Dedifferentiated amniotic fluid mesenchymal stem cell (primary cell): Measurements from ENCODE around the gene CAMKK1.
A peak's percentile ranks its signal among the peaks of the same experiment; 100 is the strongest.

Source experiments
- DNase-seq: peaks from one replicate; pipeline ENCODE4 v3.0.0-alpha.2; 2016; ENCODE audit errors: extremely low spot score

CAMKK1 gene

GRCh38 chr17:3896968-3897235, 4.0 kb upstream of the CAMKK1 start:
- no peak for DNase-seq

GRCh38 chr17:3896108-3896967, 3.5 kb upstream of the CAMKK1 start:
- DNase-seq: no peak

- no peak for DNase-seq
Observed at GRCh38 chr17:3895354-3895753, 2.5 kb upstream of the CAMKK1 start.

GRCh38 chr17:3894911-3895343, 2.1 kb upstream of the CAMKK1 start:
- DNase-seq: no peak

- DNase-seq: no peak
Observed at GRCh38 chr17:3894188-3894587, 1.3 kb upstream of the CAMKK1 start.

- DNase-seq: no peak
Observed at GRCh38 chr17:3893720-3894116, 865 bp upstream of the CAMKK1 start.

GRCh38 chr17:3892095-3892998, 506 bp downstream of the CAMKK1 start:
- peak; percentile 40 for DNase-seq

GRCh38 chr17:3891626-3892094, 1.2 kb downstream of the CAMKK1 start:
- DNase-seq: no peak

GRCh38 chr17:3890878-3891219, 2.0 kb downstream of the CAMKK1 start:
- DNase-seq: no peak

GRCh38 chr17:3890082-3890877, 2.6 kb downstream of the CAMKK1 start:
- DNase-seq: peak; percentile 90

- no peak for DNase-seq
Observed at GRCh38 chr17:3889325-3890012, 3.4 kb downstream of the CAMKK1 start.

GRCh38 chr17:3888343-3889171, 4.3 kb downstream of the CAMKK1 start:
- peak; percentile 80 for DNase-seq

GRCh38 chr17:3887804-3888203, 5.0 kb downstream of the CAMKK1 start:
- no peak for DNase-seq

GRCh38 chr17:3887394-3887793, 5.5 kb downstream of the CAMKK1 start:
- no peak for DNase-seq

- DNase-seq: no peak
Observed at GRCh38 chr17:3886776-3887175, 6.1 kb downstream of the CAMKK1 start.

- peak; percentile 41 for DNase-seq
Observed at GRCh38 chr17:3885970-3886369, 6.9 kb downstream of the CAMKK1 start.

- no peak for DNase-seq
Observed at GRCh38 chr17:3885271-3885670, 7.6 kb downstream of the CAMKK1 start.

GRCh38 chr17:3884188-3884587, 8.7 kb downstream of the CAMKK1 start:
- DNase-seq: no peak

GRCh38 chr17:3882276-3882675, 10.6 kb downstream of the CAMKK1 start:
- DNase-seq: no peak

GRCh38 chr17:3880983-3881382, 11.9 kb downstream of the CAMKK1 start:
- no peak for DNase-seq
